Esophagus muscularis mucosa (tissue), 3 donors: ENCODE measurements around the gene TUBA4A.
A peak's percentile ranks its signal among the peaks of the same experiment; 100 is the strongest.

Experiments used
- POLR2A ChIP-seq: fragments of 450-650 bp; IDR thresholded peaks from one replicate; pipeline ENCODE4 v1.6.1; 2017; ENCODE audit warnings: antibody characterized with exemption, moderate library complexity, mild to moderate bottlenecking, low read depth
- POLR2AphosphoS5 ChIP-seq, 2 donors: sonication (generic); formaldehyde crosslinking; IDR thresholded peaks; one replicate each; pipeline ENCODE4 v1.6.1; 2017; ENCODE audit warnings: antibody characterized with exemption in 2 of 2
- TF ChIP-seq, protein P1 (sequence below), 3 experiments: fragments of 200-600 bp in 2 of 3; fragments of 450-650 bp in 1 of 3; sonication (generic) in 2 of 3; IDR thresholded peaks; one replicate each; pipeline ENCODE4 v1.5.1; 2017 to 2019; ENCODE audit warnings: antibody characterized with exemption in 3 of 3, mild to moderate bottlenecking in 2 of 3, moderate library complexity in 1 of 3

- TF ChIP-seq, protein P1, sequence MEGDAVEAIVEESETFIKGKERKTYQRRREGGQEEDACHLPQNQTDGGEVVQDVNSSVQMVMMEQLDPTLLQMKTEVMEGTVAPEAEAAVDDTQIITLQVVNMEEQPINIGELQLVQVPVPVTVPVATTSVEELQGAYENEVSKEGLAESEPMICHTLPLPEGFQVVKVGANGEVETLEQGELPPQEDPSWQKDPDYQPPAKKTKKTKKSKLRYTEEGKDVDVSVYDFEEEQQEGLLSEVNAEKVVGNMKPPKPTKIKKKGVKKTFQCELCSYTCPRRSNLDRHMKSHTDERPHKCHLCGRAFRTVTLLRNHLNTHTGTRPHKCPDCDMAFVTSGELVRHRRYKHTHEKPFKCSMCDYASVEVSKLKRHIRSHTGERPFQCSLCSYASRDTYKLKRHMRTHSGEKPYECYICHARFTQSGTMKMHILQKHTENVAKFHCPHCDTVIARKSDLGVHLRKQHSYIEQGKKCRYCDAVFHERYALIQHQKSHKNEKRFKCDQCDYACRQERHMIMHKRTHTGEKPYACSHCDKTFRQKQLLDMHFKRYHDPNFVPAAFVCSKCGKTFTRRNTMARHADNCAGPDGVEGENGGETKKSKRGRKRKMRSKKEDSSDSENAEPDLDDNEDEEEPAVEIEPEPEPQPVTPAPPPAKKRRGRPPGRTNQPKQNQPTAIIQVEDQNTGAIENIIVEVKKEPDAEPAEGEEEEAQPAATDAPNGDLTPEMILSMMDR (IDR thresholded peaks at IDR 0.05), result peak in 2 of 3 experiments; percentile 2 to 10
- TF ChIP-seq POLR2A (peak; percentile 85), POLR2AphosphoS5 (IDR thresholded peaks at IDR 0.05) (peak; percentile 95 to 96)
Measured at GRCh38 chr2:219279151-219279915, 25.6 kb upstream of the TUBA4A start, which contains the start of gene DNAJB2.
